Amygdala (tissue), 56 donors: ENCODE data around the gene SHISAL1.

Experiments
- DNase-seq, 56 donors: peaks; one replicate each; lab custom pipeline; 2025; lab: John Stamatoyannopoulos, UW

SHISAL1 gene

GRCh38 chr22:44312766-44313165 lies at the start of gene SHISAL1:
SHISAL1 (minus strand) TSS chr22:44312951; CDS start chr22:44300945, 12,006 bp downstream.
- DNase-seq: no peak

GRCh38 chr22:44361391-44362126 lies 48.8 kb upstream of the SHISAL1 start:
- DNase-seq: no peak

DNA sequence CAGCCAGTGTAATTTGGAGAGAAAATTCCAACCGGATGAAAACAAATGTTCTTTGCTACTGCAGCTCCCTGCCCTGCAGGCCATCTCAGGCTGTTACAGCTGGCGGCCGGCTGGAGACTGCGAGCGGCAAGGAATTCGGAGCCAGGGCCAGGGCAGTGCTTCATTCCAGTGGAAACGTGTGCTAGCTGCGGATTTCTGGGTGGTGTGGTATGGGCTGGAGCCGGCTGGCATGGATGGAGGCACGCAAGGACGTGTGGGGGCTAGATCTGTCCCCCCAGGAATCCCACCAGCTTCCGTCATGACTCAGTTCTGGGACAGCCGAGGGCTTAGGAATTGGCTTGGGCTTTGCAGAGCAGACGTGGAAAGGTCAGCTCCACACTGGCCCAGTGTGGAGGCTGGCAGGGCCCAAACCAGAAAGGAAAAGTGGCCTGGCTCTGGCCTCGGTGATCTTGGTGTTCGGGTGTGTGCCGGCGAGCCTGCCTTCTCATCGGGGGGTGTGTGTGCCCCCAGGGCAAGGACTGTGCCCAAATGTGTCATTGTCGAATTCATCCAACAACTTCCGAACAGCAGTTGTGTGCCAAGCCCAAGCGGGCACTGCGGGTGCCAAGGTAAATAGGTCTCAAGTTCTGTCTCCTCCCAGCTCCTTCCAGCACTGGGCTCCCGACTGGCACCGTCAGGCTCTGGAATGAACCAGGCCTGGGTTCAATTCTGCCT lies 48.1 kb upstream of the SHISAL1 start:
- DNase-seq: no peak

GRCh38 chr22:44360306-44360667 lies 47.5 kb upstream of the SHISAL1 start:
- DNase-seq: no peak

DNA sequence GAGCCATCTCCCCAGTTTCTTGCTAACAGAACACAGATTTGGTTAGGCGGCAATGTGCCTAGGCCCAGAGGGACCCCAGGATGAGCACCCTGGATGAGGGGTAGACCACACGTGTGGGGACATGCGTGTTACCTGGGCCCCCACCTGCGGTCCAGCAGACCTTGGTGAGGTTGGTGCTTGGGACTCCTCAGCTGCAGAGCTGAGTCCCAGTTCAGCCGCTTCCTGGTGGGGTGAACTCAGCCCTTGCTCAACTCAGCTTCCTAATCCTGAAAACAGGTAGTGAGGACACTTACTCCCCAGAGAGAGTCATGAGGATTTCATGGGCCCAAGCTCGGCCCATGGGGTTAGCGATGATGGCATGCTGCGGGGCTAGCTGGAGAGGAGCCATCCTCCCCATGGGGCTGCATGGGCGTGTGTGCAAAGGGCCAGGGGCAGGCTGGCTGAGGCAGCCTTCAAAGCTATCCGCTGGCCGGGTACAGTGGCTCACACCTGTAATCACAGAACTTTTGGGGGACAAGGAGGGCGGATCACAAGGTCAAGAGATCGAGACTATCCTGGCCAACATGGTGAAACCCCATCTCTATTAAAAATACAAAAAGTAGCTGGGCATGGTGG lies 46.9 kb upstream of the SHISAL1 start:
- DNase-seq: no peak

DNA sequence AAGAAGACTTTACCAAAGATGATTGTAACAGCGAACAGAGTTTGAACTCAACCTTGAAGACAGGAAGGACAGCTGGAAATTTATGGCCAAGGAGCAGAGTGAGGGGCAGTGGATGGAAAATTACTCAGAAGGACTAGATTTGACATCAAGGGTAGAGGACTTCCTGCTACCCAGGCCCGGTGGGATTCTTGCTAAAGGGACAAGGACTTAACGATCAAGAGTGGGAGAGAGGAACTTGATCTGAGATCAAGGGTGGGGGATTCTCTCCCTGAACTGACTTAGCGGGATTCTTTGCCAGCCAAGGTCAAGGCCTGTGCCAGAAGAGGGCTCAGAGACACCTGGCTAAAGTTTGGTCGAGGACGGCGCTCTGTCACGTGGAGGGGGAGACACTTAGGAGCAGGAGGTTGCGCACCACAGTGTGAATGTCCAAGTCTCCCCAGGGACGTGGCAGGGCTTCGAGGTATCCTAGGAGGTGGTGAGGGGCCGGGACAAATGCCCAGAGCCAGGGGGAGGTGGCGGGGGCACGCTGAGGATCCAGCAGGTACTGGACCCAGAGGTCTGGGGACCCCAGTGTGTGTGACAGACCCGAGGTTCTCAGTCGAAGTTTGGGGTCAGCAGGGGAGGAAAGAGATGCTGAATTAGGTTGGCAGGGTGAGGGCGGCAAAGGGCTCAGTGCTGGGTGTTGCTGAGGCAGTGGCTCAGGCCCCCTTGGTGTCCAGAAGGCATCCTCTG lies 46.1 kb upstream of the SHISAL1 start:
- DNase-seq: no peak

DNA sequence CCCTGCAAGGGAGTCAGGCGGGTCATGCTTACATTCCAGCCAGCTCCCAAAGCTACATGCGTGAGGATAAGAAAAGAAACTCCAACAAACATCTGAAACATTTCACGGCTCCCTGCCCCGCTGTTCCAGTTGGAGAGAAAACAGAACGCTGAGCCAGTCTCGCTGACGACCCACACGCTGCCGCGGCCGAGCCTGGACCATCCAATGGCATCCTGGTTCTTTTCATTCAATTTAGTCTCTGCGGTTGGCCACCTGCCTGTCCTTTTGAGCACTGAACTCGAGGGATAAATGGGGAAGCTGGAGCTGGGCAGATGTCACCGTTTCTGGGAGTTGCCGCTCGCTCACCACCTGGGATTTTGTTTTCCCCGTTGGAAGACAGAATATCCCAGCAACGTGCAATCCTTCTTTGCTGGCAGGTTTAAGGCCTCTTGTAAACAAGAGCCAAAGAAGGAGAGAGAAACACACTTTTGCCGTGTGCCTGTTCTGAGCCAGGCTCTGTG lies 45.3 kb upstream of the SHISAL1 start:
- DNase-seq: peak in 9 of 56 donors; percentile 24 to 52 (median 39)

DNA sequence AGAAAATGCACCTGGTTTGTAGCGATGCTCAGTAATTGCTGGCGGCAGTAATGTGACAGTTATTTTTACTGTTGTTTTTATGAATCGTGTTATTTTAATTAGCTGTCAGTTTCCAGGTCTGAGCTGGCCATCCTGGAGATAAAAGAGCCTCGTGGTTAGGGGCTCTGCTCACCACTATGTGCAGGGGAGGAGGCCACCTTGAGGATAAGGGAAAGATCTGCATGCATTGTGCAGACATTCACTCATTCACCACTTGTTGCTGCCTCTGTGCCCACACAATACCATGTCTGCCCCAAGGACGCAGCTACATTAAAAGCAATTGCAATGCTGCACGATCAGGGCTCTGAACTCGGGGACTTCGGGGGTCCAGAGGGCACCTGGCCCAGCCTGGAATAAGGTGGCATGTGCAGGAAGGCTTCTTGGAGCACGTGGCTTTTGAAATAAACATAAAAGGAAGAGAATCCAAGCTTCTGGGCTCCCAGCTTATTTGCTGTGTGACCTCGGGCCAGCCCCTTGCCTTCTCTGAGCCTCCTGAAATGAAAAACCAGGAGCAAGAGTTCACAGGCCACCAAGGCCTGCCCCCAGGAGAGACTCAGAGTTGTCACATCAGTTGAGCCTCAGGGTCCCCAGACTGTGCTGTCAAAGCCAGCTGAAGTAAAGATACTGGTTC lies 44.7 kb upstream of the SHISAL1 start:
- DNase-seq: no peak

DNA sequence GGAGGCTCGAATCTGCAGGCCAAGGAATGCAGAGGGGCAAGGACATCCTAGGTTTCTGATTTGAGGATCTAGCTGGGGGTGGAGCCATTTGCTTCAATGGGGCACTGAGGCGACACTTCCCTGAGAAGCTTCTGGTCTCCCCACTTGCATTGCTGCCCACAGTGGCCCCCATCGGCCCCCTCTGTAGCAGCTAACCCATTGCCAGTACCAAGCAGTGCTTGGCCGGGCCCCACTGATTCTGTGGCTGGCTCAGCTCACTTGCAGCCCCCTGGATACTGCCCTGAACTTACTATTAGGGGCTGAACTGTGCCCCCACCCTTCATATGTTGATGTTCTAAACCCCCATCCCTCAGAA lies 42.9 kb upstream of the SHISAL1 start:
- no peak for DNase-seq

DNA sequence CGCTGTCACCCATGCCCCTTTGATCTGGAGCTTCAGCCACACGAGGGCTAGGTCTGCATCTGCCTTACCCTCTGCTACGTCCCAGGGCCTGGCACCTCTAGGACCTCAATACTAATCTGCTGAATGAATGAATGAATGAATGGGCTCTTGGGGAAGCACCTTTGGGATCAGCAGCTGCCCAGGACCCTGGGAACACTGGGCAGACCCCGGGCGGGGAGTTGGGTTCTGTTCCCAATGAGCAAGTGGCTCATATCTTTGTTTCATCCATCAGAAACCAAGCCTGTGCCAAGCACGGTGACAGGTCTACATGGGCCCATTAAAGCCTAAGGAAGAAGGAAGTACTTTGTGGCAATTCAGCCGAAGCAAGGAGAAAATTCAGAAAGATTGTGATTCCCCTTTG lies 41.5 kb upstream of the SHISAL1 start:
- DNase-seq: no peak

DNA sequence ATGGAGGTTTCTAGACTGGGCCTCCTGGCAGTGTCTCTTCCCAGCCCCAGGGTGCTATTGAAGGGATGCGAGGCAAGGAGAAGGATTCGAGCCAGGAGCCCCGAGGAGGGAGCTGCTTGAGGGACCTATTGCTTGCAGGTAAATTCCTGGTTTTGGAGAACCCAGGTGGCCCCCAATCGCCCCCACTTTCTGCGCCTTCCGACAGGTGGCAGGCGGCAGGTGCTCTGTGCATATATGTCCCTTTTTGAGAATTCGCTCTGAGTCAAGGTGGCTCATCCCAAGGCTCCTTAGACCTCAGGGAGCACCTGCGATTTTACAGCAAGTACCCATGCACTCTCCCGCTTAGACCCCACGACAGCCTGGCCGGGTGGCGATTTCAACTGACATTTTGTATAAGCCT lies 40.3 kb upstream of the SHISAL1 start:
- no peak for DNase-seq

- DNase-seq: no peak
Measured at GRCh38 chr22:44352378-44353035, 39.8 kb upstream of the SHISAL1 start.

DNA sequence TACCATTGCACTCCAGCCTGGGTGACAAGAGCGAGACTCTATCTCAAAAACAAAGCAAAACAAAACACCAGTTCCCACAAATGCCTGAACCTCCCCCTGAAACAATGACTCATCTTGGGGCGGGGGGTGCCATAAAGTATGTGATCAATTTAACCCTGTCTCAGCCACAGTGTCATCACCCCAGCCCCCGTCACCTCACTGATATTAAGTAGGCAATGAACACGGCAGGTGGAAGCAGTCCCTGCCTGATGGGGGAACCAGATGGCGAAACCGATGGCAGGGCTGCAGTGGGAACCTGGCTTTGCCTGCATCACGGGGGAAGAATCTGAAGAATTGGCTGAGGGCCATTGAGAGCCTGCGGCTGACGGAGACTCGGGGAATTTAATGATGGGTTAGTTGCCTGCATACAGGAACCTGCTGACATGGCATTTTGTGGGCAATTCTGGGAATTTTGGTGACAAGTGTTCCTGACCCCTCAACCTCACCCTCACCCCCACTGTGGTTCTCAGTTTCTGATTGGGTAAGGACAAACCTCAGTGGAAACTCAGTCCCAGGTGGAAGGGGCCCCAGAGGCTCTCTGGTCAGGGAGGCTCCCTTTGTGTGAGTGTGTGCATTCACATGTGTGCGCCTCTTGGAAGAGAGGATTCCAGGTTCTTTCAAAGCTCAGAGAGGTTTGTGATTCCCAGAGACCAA lies 39.1 kb upstream of the SHISAL1 start:
- peak in 11 of 56 donors; percentile 12 to 47 (median 31) for DNase-seq

DNA sequence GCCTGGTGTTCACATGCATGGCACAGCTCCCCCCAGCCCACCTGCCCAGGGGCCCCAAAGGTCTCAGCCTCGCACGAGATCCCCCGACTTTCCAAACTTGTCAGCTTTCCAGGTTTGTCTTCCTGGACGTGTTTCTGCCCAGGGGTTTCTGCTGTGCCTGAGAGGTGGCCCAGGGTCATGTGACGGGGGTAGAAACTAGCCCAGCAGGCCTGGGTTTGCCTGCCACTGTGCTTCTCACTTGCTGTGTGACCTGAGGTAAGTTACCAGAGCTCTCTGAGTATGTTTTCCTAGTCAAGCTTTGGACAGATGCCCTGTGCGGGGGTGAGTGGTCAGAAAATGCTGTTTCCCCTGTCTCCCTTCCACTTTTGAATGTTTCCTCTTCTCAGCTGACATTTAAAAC lies 38.3 kb upstream of the SHISAL1 start:
- no peak for DNase-seq

- no peak for DNase-seq
Measured at GRCh38 chr22:44349594-44349993, 36.8 kb upstream of the SHISAL1 start.

DNA sequence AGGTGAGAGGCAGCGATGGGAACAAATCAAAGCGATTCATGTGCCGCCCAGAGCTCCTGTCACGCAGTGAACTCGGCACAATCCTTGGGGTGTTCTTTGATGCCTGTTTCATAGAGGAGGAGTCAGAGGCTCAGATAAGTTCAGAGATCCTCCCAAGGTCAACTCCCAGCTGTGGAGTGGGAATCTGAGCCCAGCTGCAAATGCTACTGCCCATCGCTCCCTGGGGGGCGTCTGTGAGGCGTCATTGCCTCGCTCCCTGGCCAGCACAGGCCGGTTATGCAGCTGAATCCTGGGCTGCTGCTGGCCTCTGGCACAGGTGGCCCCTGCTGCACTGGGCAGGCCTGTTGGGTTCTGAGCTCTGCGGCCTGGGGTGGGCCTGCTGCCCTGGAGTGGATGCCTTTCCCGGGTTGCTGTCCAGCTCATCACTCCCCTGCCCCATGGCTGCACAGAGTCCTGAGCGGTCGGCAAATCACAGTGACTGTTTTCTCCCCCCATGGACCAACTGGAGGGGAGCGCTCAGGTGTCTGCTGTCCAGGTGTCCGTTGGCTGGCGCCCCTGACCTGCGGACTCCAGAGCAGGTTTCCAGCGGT lies 36.3 kb upstream of the SHISAL1 start:
- no peak for DNase-seq

DNA sequence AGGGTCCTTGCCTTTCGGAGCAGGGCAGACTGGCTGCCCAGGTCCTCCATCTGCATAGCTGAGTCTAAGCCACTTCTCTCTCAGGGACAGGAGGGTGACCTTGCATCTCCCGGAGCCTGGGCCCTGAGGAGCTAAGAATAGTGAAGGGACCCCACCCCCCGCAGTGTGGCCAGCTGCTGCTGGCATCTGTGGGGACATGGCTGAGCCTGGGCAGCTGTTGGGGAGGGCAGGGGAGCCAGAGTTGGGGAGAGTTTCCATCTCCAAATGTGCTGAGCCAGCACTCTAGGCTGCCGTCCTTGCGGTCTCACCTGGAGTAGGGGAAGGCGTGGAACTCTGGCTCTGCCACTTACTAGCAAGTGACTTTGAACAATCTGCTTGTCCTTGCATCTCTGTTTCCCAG lies 34.8 kb upstream of the SHISAL1 start:
- DNase-seq: no peak

DNA sequence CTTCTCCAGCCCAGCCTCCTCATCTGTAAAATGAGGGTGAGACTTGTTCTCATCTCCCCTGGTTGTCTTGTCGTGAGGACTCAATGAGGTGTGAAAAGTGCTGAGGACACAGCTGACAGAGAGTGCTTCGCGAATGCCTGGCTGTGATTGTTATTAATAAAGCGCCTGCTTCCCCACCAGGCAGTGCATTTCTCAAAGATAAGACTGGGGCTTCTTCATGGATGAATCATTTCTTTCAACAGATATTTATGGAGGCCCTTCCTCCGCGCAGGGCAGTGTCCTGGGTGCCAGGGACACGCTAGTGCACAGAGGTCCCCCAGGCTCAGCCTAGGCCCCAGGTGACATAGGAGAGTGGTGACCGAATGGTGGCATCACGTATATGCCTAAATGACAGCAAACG lies 34.3 kb upstream of the SHISAL1 start:
- DNase-seq: peak in 1 of 56 donors; percentile 12

GRCh38 chr22:44345872-44346271 lies 33.1 kb upstream of the SHISAL1 start:
- no peak for DNase-seq
